CD8-positive, alpha-beta memory T cell (primary cell): ENCODE results near the gene SAPCD2. TPM values are rescaled to one million over a fixed set of nuclear protein-coding genes. Genes with fewer than 3 reads are reported as not detected.

Source experiments
- CTCF ChIA-PET: fragments of 350-600 bp; sonication (Branson Sonifier 250); formaldehyde crosslinking; loops from one replicate; lab custom pipeline; 2021; ENCODE audit warnings: antibody characterized with exemption; lab: Charles Lee
- POLR2A ChIA-PET: fragments of 350-600 bp; sonication (Branson Sonifier 250); formaldehyde crosslinking; loops from one replicate; lab custom pipeline; 2021; ENCODE audit warnings: antibody characterized with exemption; lab: Charles Lee
- DNase-seq, 5 donors: peaks; one replicate each; pipeline versions ENCODE4 v3.0.0 to v3.0.0-alpha.2; 2020 to 2022; ENCODE audit warnings: mixed read lengths in 1 of 5
- H3K27ac ChIP-seq: one replicate; pipeline ENCODE4 v1.7.0; 2013; ENCODE audit warnings: low read depth, mild to moderate bottlenecking, low read length, moderate library complexity
- H3K27me3 ChIP-seq: 2 replicates; pipeline ENCODE4 v1.7.0; 2013; ENCODE audit warnings: low read length, mild to moderate bottlenecking; ENCODE audit not compliant: insufficient read depth, poor library complexity, severe bottlenecking
- H3K36me3 ChIP-seq: 2 replicates; pipeline ENCODE4 v1.7.0; 2013; ENCODE audit warnings: mild to moderate bottlenecking, low read length, moderate library complexity; ENCODE audit not compliant: insufficient read depth
- H3K4me1 ChIP-seq: 2 replicates; pipeline ENCODE4 v1.7.0; 2013; ENCODE audit warnings: mild to moderate bottlenecking, low read length, moderate library complexity; ENCODE audit not compliant: insufficient read depth
- H3K4me3 ChIP-seq: 2 replicates; pipeline ENCODE4 v1.7.0; 2013; ENCODE audit warnings: mild to moderate bottlenecking, low read length
- H3K9me3 ChIP-seq: 2 replicates; pipeline ENCODE4 v1.7.0; 2013; ENCODE audit warnings: mild to moderate bottlenecking, low read length
- H3K27ac Mint-ChIP-seq, 8 donors: one replicate each; pipeline ENCODE4 v1.8.0; 2020 to 2021; ENCODE audit warnings: mixed read lengths in 8 of 8, mild to moderate bottlenecking in 6 of 8, inconsistent platforms in 3 of 8, moderate library complexity in 3 of 8
- H3K27me3 Mint-ChIP-seq, 2 donors: one replicate each; pipeline ENCODE4 v1.8.0; 2020 to 2021; ENCODE audit warnings: mixed read lengths in 2 of 2, mild to moderate bottlenecking in 1 of 2, moderate library complexity in 1 of 2
- H3K36me3 Mint-ChIP-seq, 3 donors: one replicate each; pipeline ENCODE4 v1.8.0; 2020 to 2021; ENCODE audit warnings: mixed read lengths in 3 of 3, inconsistent platforms in 1 of 3, mild to moderate bottlenecking in 1 of 3
- H3K4me1 Mint-ChIP-seq, 3 donors: one replicate each; pipeline ENCODE4 v1.8.0; 2020 to 2021; ENCODE audit warnings: mixed read lengths in 3 of 3, inconsistent platforms in 1 of 3, mild to moderate bottlenecking in 1 of 3
- H3K4me3 Mint-ChIP-seq, 7 donors: one replicate each; pipeline ENCODE4 v1.8.0; 2020 to 2021; ENCODE audit warnings: mixed read lengths in 7 of 7, mild to moderate bottlenecking in 6 of 7, moderate library complexity in 4 of 7, inconsistent platforms in 2 of 7
- H3K9me3 Mint-ChIP-seq, 5 donors: one replicate each; pipeline ENCODE4 v1.8.0; 2020 to 2022; ENCODE audit warnings: mixed read lengths in 5 of 5, mild to moderate bottlenecking in 3 of 5, moderate library complexity in 2 of 5, inconsistent platforms in 1 of 5
- polyA plus RNA-seq: library from polyadenylated mRNA; unstranded; fragments of 300-500 nt; fragmentation: Illumina TruSeq; gene quantifications from one replicate; pipeline ENCODE4 v1.2.3, GENCODE V29; 2021
- total RNA-seq, 2 experiments: library from RNA; stranded (reverse); gene quantifications; one replicate each; pipeline ENCODE4 v1.2.3, GENCODE V29; 2021

The SAPCD2 gene
- total and polyA plus RNA-seq, 3 experiments from 2014 or later: 0.15 to 12.7 (median 11.5) TPM

- Histone ChIP-seq H3K4me3 (peak overlapping the region; percentile 47), H3K36me3 (no peaks in the 10 kb centered on the region), H3K27me3 (peaks cover 43% of the 10 kb centered on the region), H3K27ac (peak overlapping the region; percentile 24), H3K9me3 (no peaks in the 10 kb centered on the region), H3K4me1 (peaks cover 27% of the 10 kb centered on the region)
- H3K36me3 Mint-ChIP-seq: no peaks in the 10 kb centered on the region
- no peak for DNase-seq
- no peaks in the 10 kb centered on the region for H3K9me3 Mint-ChIP-seq
- H3K4me1 Mint-ChIP-seq: peaks cover 6 to 26% (median 13%) of the 10 kb centered on the region in 3 donors
- ChIA-PET POLR2A (interaction anchor here (1.2 kb wide), 1 partner anchor 10 kb away, joined by 3 read pairs; no protein-coding TSS in a partner anchor), CTCF (interaction anchor here (1.0 to 4.4 kb wide), 14 partner anchors 10 to 268 kb away, joined by 3 to 87 read pairs (median 7); partner anchors contain the start of genes AJM1, MAN1B1 and SAPCD2)
- peak overlapping the region; percentile 70 to 87 (median 86) for H3K4me3 Mint-ChIP-seq
- peak overlapping the region in 2 of 8 donors; percentile 43 to 60 for H3K27ac Mint-ChIP-seq
- H3K27me3 Mint-ChIP-seq: peaks cover 28 to 31% of the 10 kb centered on the region in 2 donors
These were observed 24.9 kb downstream of the SAPCD2 start for GRCh38 chr9:137045294-137046087.

- H3K9me3 ChIP-seq: no peaks in the 10 kb centered on the region
- H3K27me3 ChIP-seq: peaks cover 34% of the 10 kb centered on the region
- Mint-ChIP-seq H3K4me3 (peak overlapping the region; percentile 70 to 87 (median 86)), H3K4me1 (peaks cover 6 to 26% (median 13%) of the 10 kb centered on the region in 3 donors), H3K27me3 (peaks cover 24 to 25% of the 10 kb centered on the region in 2 donors), H3K9me3 (no peaks in the 10 kb centered on the region), H3K27ac (peak overlapping the region in 3 of 8 donors; percentile 43 to 73 (median 60)), H3K36me3 (no peaks in the 10 kb centered on the region)
- peaks cover 27% of the 10 kb centered on the region for H3K4me1 ChIP-seq
- peak overlapping the region; percentile 34 for H3K4me3 ChIP-seq
- ChIA-PET CTCF (interaction anchor here (0.9 to 2.5 kb wide), 7 partner anchors 10 to 258 kb away, joined by 3 to 18 read pairs (median 5); partner anchors contain the start of genes MAN1B1 and SAPCD2), POLR2A (interaction anchor here (0.6 to 0.9 kb wide), 2 partner anchors 9 to 33 kb away, joined by 3 read pairs; partner anchors contain the start of gene UAP1L1)
- H3K27ac ChIP-seq: peak overlapping the region; percentile 24
- no peak for DNase-seq
- no peaks in the 10 kb centered on the region for H3K36me3 ChIP-seq
These were observed 25.7 kb downstream of the SAPCD2 start for GRCh38 chr9:137044502-137045177.

GRCh38 chr9:137044037-137044436 lies 26.3 kb downstream of the SAPCD2 start:
- POLR2A ChIA-PET: interaction anchor here (0.9 kb wide), 1 partner anchor 34 kb away, joined by 3 read pairs; the partner anchor contains the start of gene UAP1L1
- no peaks in the 10 kb centered on the region for H3K9me3 Mint-ChIP-seq
- peaks cover 27% of the 10 kb centered on the region for H3K4me1 ChIP-seq
- no peaks in the 10 kb centered on the region for H3K9me3 ChIP-seq
- no peaks in the 10 kb centered on the region for H3K36me3 Mint-ChIP-seq
- H3K27ac ChIP-seq: no peak overlapping the region
- DNase-seq: no peak
- H3K36me3 ChIP-seq: no peaks in the 10 kb centered on the region
- peaks cover 20 to 22% of the 10 kb centered on the region in 2 donors for H3K27me3 Mint-ChIP-seq
- H3K4me3 ChIP-seq: no peak overlapping the region
- H3K4me3 Mint-ChIP-seq: peak overlapping the region in 4 of 7 donors; percentile 9 to 86 (median 56)
- H3K27me3 ChIP-seq: peaks cover 28% of the 10 kb centered on the region
- no peak overlapping the region for H3K27ac Mint-ChIP-seq
- CTCF ChIA-PET: interaction anchor here (0.9 to 2.5 kb wide), 6 partner anchors 9 to 257 kb away, joined by 3 to 18 read pairs (median 6); partner anchors contain the start of gene SAPCD2
- H3K4me1 Mint-ChIP-seq: peaks cover 6 to 26% (median 13%) of the 10 kb centered on the region in 3 donors

GRCh38 chr9:137042751-137043727 lies 27.3 kb downstream of the SAPCD2 start:
- no peaks in the 10 kb centered on the region for H3K36me3 Mint-ChIP-seq
- CTCF ChIA-PET: interaction anchor here (0.7 to 2.5 kb wide), 4 partner anchors 8 to 72 kb away, joined by 3 to 18 read pairs (median 8); partner anchors contain the start of gene SAPCD2
- Histone ChIP-seq H3K9me3 (no peaks in the 10 kb centered on the region), H3K4me1 (peaks cover 27% of the 10 kb centered on the region), H3K27ac (no peak overlapping the region), H3K36me3 (no peaks in the 10 kb centered on the region), H3K4me3 (no peak overlapping the region), H3K27me3 (peaks cover 25% of the 10 kb centered on the region)
- POLR2A ChIA-PET: no interaction called here
- no peaks in the 10 kb centered on the region for H3K9me3 Mint-ChIP-seq
- peaks cover 6 to 26% (median 13%) of the 10 kb centered on the region in 3 donors for H3K4me1 Mint-ChIP-seq
- H3K27ac Mint-ChIP-seq: no peak overlapping the region
- H3K4me3 Mint-ChIP-seq: peak overlapping the region in 2 of 7 donors; percentile 39 to 54
- no peak for DNase-seq
- peaks cover 20 to 21% of the 10 kb centered on the region in 2 donors for H3K27me3 Mint-ChIP-seq

- H3K9me3 Mint-ChIP-seq: no peaks in the 10 kb centered on the region
- Histone ChIP-seq H3K27me3 (peaks cover 11% of the 10 kb centered on the region), H3K36me3 (no peaks in the 10 kb centered on the region), H3K4me3 (no peak overlapping the region), H3K4me1 (peaks cover 23% of the 10 kb centered on the region), H3K27ac (no peak overlapping the region), H3K9me3 (no peaks in the 10 kb centered on the region)
- CTCF ChIA-PET: interaction anchor here (1.0 to 1.8 kb wide), 2 partner anchors 12 to 94 kb away, joined by 3 to 6 read pairs; no protein-coding TSS in a partner anchor
- no peak overlapping the region for H3K4me3 Mint-ChIP-seq
- POLR2A ChIA-PET: no interaction called here
- H3K36me3 Mint-ChIP-seq: no peaks in the 10 kb centered on the region
- peaks cover 6 to 18% (median 13%) of the 10 kb centered on the region in 3 donors for H3K4me1 Mint-ChIP-seq
- H3K27me3 Mint-ChIP-seq: peaks cover 6 to 10% of the 10 kb centered on the region in 2 donors
- no peak overlapping the region for H3K27ac Mint-ChIP-seq
- no peak for DNase-seq
These were observed 29.2 kb downstream of the SAPCD2 start for GRCh38 chr9:137041124-137041523.

GRCh38 chr9:137040568-137040967 lies 29.8 kb downstream of the SAPCD2 start:
- Histone ChIP-seq H3K4me3 (no peak overlapping the region), H3K27ac (no peak overlapping the region), H3K27me3 (peaks cover 11% of the 10 kb centered on the region), H3K9me3 (no peaks in the 10 kb centered on the region), H3K4me1 (peaks cover 22% of the 10 kb centered on the region), H3K36me3 (no peaks in the 10 kb centered on the region)
- H3K4me1 Mint-ChIP-seq: peaks cover 6 to 18% (median 13%) of the 10 kb centered on the region in 3 donors
- peaks cover 6 to 10% of the 10 kb centered on the region in 2 donors for H3K27me3 Mint-ChIP-seq
- CTCF ChIA-PET: interaction anchor here (0.8 to 1.8 kb wide), 3 partner anchors 12 to 94 kb away, joined by 3 to 6 read pairs (median 3); no protein-coding TSS in a partner anchor
- H3K36me3 Mint-ChIP-seq: no peaks in the 10 kb centered on the region
- no peak for DNase-seq
- H3K27ac Mint-ChIP-seq: no peak overlapping the region
- no peak overlapping the region for H3K4me3 Mint-ChIP-seq
- H3K9me3 Mint-ChIP-seq: no peaks in the 10 kb centered on the region
- POLR2A ChIA-PET: no interaction called here
